Brain microvascular endothelial cell (primary cell): Measurements from ENCODE around the gene C1orf122.

Experiments
- DNase-seq: peaks from one replicate; pipeline ENCODE4 v3.0.0-alpha.2; 2020
- H3K27ac ChIP-seq: fragments of 250-450 bp; sonication (Bioruptor Pico); 2 replicates; pipeline ENCODE4 v1.5.1; 2020; ENCODE audit warnings: mild to moderate bottlenecking, moderate library complexity
- H3K27me3 ChIP-seq: fragments of 250-450 bp; sonication (Bioruptor Pico); replicated peaks from 2 replicates; pipeline ENCODE4 v1.5.1; 2020; ENCODE audit warnings: mild to moderate bottlenecking
- H3K36me3 ChIP-seq: fragments of 250-450 bp; sonication (Bioruptor Pico); replicated peaks from 2 replicates; pipeline ENCODE4 v1.5.1; 2020; ENCODE audit warnings: mild to moderate bottlenecking
- H3K4me3 ChIP-seq: 2 replicates; pipeline ENCODE4 v1.5.1; 2011; ENCODE audit warnings: low read depth, mild to moderate bottlenecking, control low read depth, low read length, moderate library complexity
- in situ Hi-C: cut with HindIII; loops from 2 replicates; pipeline ENCODE4 v1.10.0; 2017; ENCODE audit warnings: low sequenced_read_pairs, low pct_ligation_motif_present
- TF ChIP-seq, protein P1 (sequence below): IDR thresholded peaks from 2 replicates; pipeline ENCODE4 v1.5.1; 2011; ENCODE audit warnings: low read depth, mild to moderate bottlenecking, moderate library complexity, low read length, control low read depth, inconsistent platforms; ENCODE audit errors: missing control alignments

Gene C1orf122

DNA sequence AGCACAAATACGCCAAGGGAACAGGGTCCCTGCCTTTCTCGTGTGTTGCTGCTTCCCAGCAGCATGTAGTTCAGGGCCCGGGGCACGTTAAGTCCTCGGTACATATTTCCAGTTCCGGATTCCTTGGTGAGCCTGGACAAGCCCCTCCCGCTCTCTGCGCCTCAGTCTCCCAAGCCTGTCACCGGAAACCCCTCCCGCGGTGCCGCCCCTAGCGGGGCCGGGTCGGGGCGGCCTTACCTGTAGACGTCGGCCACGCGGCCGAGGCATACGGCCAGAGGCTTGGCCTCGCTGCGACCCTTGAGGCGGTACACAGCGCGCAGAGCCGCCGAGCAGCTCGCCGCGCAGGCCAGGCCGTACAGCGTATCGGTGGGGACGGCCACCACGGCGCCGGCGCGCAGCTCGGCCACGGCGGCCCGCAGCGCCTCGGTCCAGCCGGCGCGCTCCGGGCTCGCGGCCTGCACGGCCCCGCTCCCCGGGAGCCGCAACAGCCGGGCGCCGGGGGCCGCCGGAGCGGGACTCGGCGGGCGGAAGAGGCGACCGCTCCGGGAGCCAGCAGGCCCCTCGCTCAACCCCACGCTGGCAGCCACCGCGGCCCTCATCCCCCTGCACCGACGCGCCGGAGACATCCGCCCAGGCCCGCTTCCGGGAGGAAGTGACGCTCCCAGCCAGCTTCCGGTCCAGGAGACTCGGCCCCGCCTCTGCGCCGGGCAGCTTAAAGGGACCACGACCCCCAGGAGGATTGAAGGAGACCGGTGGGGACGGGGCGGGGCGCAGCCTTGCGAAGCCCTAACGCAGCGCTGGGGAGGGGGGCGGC is at the start of gene C1orf122, which contains the start of gene YRDC:
Gene C1orf122, plus strand, starts transcription at position 236 of the 814 bp plus-strand sequence. CDS start 615 bp downstream, outside the sequence.
Gene YRDC, minus strand, starts transcription at position 654 of the 814 bp plus-strand sequence. Its CDS starts 28 bp downstream, at position 626.
- Histone ChIP-seq H3K27ac (peak within 1 kb of the TSS; percentile 71), H3K4me3 (peak within 1 kb of the TSS; percentile 79), H3K36me3 (peaks cover 41% of the 10 kb centered on the region), H3K27me3 (no peaks in the 10 kb centered on the region)
- TF ChIP-seq, protein P1, sequence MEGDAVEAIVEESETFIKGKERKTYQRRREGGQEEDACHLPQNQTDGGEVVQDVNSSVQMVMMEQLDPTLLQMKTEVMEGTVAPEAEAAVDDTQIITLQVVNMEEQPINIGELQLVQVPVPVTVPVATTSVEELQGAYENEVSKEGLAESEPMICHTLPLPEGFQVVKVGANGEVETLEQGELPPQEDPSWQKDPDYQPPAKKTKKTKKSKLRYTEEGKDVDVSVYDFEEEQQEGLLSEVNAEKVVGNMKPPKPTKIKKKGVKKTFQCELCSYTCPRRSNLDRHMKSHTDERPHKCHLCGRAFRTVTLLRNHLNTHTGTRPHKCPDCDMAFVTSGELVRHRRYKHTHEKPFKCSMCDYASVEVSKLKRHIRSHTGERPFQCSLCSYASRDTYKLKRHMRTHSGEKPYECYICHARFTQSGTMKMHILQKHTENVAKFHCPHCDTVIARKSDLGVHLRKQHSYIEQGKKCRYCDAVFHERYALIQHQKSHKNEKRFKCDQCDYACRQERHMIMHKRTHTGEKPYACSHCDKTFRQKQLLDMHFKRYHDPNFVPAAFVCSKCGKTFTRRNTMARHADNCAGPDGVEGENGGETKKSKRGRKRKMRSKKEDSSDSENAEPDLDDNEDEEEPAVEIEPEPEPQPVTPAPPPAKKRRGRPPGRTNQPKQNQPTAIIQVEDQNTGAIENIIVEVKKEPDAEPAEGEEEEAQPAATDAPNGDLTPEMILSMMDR = no peak
- in situ Hi-C loops = no loop called here
- DNase-seq = peak; percentile 88

DNA sequence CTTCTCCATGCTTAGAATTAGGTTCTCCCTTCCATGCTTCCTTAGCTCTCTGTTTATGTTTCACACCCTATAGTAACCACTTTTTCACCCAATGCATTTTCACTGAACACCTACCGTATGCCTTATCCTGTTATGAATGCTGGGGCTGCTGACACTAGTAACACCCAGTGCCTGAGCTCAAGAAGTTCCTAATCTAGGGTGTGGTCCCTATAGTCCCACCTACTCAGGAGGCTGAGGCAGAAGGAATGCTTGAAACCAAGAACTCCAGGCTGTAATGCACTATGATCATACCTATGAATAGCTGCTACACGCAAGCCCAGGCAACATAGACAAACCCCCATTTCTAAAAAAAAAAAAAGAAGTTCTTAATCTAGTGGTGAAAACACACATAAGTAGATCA is 48.1 kb upstream of the C1orf122 start:
- Histone ChIP-seq H3K27me3 (peaks cover 31% of the 10 kb centered on the region), H3K4me3 (no peak overlapping the region), H3K36me3 (no peaks in the 10 kb centered on the region), H3K27ac (no peak overlapping the region)
- in situ Hi-C loops = no loop called here
- DNase-seq = no peak
- TF ChIP-seq, protein P1 = no peak

DNA sequence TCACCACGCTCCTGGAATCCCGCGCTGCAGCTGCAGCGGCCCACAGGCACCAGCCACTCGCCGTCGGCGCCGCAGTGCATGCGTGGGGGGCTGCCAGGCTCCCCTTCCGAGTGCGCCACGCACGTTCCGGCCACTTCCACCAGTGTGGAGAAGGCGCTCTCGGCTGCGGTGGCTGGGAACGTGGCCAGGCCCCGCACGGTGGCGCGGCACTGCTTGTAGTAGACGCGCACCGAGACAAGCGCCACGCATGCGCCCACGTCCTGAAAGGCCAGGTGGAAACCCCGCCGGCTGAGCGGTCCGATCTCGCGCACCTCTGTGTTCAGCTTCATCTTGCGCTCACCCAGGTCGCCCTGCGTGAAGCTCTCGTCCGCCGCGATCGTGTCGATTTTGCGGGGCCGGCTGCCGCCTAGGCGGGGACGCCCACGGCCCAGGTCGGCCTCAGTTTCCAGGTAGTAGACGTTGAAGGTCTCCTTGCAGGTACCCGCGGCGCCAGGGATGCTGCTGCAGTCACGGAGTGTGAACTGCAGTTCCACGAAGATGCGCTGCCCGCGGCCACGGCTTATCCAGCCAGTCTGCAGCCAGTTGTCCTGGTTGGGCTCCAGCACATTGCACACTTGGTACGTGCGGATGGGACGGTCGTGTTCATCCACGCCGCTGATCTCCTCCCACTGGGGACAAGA is 46.0 kb upstream of the C1orf122 start:
- no peak overlapping the region for H3K27ac ChIP-seq
- DNase-seq = no peak
- TF ChIP-seq, protein P1 = no peak
- peaks cover 38% of the 10 kb centered on the region for H3K27me3 ChIP-seq
- no peaks in the 10 kb centered on the region for H3K36me3 ChIP-seq
- no peak overlapping the region for H3K4me3 ChIP-seq
- in situ Hi-C loops = no loop called here

DNA sequence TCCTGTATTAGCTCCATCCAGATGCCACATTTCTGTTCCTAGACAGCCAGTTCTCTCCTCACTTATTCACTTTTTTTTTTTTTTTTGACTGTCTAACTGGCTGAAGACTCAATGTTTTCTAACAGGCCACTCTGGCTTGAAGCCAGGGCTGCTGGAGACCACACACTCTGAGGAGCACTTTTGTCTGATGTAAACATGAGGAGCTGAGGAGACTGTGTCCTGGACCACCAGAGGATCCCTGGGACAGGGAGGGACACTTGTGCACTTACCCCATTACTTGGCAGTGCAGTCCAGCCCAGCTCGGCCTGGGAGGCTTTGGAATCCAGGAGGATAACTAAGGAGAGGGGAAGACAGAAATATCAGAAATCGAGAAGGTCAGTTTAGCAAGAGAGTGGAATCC is 45.1 kb upstream of the C1orf122 start:
- H3K27me3 ChIP-seq = peaks cover 46% of the 10 kb centered on the region
- TF ChIP-seq, protein P1 = no peak
- no peak for DNase-seq
- no peak overlapping the region for H3K27ac ChIP-seq
- H3K36me3 ChIP-seq = no peaks in the 10 kb centered on the region
- in situ Hi-C loops = no loop called here
- H3K4me3 ChIP-seq = no peak overlapping the region

DNA sequence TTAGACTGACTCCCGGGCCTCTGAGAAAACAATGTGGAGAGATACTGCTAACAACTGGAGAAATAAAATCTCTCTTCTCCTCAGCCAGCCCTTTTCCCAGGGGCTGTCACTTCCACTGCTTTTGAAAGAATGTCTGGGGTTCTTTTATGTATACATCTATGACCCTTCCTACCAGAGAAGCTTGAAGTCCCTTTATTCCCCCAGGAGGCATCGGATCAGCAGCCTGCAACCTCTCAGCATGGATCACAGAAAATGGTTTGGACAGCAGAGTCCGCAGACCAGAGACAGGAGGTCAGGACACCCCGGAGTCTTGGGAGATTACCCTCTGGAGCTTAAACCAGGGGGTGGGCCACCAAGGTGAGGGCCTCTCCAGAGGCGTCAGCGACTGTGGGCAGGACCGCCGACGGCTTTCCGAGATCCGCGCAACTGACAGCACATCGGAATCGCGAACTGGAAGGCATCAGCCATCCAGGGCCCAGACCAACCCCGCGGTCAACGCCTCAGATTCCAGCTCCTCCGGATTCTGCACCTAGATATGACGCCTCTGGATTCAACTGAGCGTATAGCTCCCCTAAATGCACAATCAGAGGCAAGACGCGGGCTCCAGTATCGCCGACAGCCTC is 43.7 kb upstream of the C1orf122 start:
- TF ChIP-seq, protein P1 = no peak
- H3K27ac ChIP-seq = no peak overlapping the region
- no peaks in the 10 kb centered on the region for H3K36me3 ChIP-seq
- in situ Hi-C loops = no loop called here
- no peak for DNase-seq
- no peak overlapping the region for H3K4me3 ChIP-seq
- peaks cover 47% of the 10 kb centered on the region for H3K27me3 ChIP-seq
